OCI-M1 (cell line): ENCODE data around the gene BBOF1.

ENCODE experiments used
- DNase-seq: peaks from one replicate; lab custom pipeline; 2025; lab: John Stamatoyannopoulos, UW

The BBOF1 gene

DNA sequence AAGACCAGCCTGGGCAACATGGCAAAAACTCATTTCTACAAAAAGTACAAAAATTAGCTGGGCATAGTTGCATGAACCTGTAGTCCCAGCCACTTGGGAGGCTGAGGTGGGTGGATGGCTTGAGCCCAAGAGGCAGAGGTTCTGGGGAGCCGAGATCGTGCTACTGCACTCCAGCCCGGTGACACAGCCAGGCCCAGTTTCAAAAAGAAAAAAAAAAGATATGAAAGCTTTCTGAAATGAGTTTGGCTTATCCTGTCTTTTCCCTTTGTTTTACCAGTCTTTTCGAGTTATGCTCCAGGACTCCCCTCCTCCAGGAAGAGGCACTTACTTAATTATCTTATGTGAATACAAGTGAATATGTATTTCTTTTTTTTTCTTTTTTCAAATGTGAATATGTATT lies 3.2 kb downstream of the BBOF1 start:
- no peak for DNase-seq

DNA sequence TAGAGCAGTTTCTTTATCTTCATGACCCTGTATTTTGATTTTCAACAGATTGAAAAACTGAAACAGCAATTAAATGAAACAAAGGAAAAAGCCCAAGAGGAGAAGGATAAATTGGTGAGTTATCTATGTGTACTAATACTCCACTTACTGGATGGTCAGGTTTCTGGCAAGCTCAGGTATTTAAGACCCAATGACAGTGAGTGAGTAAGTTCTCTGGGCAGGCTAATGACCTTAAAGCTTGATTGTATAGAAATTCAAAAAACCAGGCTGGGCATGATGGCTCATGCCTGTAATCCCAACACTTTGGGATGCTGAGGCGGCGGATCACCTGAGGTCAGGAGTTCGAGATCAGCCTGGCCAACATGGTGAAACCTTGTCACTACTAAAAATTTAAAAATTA lies 10.0 kb downstream of the BBOF1 start:
- no peak for DNase-seq

DNA sequence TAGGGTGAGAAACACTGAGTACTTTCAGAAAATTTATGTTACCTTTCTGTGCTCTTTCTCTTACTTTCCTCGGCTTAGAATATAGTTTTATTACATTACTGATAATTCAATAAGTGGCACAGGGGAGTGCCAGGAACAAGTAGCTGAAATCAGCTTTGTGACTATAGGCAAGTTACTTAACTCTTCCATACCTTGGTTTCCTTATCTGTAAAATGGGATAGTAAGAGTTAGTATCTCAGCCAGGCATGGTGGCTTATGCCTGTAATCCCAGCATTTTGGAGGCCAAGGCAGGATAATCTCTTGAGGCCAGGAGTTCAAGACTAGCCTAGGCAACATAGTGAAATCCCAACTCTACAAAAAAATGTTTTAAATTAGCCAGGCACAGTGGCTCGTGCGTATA lies 15.4 kb downstream of the BBOF1 start:
- no peak for DNase-seq

DNA sequence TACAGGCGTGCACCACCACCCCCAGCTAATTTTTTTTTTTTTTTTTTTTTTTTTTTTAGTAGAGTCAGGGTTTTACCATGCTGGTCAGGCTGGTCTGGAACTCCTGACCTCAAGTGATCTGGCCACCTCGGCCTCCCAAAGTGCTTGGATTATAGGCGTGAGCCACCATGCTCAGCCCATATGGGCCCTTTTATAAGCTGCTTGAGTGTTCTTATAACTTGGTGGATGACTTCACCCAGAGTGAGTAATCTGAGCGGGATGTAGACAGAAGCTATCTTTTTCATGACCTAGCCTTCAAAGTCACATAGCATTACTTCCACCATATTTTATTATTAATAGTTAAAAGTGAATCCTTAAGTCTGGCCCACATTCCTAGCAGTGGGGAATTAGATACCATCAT lies 16.4 kb downstream of the BBOF1 start:
- no peak for DNase-seq

DNA sequence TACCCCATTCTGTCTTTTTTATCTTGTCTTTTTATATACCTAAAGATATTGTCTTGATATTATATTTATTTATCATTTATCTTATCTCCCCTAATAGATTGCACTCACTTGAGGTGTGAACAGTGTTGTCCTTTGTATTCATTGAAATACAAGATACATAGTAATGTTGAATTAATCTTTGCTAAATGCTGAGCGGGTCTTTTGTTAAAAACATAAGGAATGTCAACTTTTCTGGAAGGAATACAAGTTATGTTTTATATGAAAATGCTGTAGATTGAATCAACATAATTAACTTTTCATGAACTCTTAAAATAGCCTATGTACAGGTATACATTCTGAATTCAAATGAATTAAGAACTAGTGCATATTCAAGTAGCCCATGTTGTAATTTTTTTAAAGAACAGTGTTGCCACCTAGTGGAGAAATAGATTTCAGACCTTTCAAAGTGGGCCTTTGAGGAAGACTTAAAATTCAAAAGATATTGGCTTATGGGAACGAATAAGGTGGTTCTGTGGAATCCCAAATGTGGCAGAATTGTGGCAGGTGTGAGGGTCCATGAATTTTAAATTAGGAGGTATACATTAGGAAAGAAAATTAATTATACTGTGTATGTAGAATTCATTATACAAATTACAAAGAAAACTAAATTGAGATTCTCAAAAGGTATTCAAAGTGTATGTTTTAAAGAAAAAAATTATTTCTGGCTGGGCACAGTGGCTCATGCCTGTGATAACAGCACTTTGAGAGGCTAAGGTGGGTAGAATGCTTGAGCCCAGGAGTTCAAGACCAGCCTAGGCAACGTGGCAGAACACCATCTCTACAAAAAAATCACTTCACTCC lies 19.1 kb downstream of the BBOF1 start:
- peak; percentile 81 for DNase-seq

DNA sequence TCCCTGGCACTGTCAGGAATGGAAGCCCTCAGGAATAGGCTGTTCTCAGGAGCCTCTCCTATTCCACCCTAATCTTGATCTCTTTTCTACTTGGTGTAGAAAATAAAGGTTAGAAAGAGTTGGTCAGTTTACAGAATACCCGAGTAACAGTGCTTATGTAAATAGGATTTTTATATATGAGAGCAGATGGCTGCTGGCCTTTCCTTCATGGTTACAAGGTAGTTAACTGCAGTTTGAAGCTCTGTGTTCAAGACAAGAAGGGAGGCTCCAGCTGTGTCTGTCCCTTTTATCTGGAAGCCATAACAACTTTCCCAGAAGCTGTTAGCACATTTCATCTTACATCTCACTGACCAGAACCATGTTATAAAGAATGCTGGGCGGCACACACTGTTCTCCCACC lies 23.1 kb downstream of the BBOF1 start:
- DNase-seq, result no peak

DNA sequence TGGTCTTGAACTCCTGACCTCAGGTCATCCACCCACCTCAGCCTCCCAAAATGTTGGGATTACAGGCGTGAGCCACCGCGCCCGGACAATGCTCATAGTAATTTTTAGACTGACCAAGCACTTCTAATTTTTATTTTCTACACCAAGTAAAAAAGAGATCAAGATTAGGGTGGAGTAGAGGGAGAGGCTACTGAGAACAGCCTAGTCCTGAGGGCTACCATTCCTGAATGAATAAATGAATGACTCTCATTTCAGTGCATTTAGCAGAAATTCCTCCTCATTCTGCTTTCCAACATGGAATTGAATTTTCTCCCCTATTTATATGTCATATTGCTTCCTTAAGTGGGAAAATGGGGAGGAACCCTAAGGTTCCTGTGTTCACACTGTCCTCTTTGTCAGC lies 26.4 kb downstream of the BBOF1 start:
- DNase-seq, result no peak

DNA sequence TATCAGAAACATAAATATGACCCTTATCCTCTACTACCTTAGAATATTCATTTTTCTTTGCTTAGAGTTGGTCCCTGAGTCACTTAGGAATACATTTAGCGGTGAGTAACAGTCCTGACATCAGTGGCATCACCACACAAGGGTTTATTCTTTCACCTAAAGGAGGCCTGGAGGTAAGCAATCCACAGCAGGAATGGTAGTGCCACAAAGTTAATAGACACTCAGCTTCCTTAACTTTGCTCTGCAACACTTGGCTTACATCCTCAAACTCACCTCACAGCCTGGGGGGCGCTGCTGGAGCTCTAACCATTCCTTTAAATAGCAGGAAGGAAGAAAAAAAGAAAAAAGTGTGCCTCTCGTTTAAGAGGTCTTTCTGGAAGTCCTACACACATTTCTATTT lies 29.1 kb downstream of the BBOF1 start:
- peak; percentile 61 for DNase-seq

DNA sequence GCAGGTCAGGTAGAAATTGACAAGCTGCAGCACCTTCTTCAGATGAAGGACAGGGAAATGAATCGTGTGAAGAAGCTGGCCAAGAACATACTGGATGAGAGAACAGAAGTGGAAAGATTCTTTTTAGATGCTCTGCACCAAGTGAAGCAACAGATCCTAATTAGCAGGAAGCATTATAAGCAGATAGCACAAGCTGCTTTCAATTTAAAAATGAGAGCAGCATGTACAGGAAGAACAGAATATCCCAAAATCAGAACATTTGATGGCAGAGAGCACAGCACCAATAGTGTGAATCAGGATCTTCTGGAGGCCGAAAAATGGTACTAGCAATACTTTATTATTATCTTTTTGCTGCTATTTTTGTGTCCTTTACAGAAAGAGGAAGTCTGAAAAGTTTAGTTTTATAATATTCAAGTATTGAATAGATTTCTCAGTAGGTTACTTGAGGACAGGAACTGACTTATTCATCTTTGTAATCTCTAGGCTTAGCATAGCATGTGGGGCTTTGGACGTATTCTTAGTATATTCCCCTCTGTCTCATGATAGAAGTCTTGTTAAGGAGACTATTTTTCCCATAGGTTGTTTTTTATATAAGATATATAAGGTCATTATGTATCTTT lies 30.8 kb downstream of the BBOF1 start:
- DNase-seq, result peak; percentile 50

DNA sequence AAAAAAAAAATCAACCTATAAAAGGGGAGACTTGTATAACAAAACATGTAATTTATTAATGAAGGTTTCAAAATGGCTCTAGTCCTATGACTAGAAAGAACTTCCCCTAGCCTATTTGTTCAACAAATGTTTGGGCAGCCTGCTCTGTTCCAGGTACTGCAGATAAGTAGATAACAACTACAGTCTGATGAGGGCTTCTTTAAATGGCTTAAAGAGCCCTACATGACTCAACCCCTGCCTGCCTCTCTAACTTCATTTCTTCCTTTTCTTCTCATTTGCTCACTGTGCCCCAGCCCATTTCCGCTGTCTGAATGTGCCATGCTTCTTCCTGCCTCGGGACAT lies 43.6 kb downstream of the BBOF1 start:
- no peak for DNase-seq

DNA sequence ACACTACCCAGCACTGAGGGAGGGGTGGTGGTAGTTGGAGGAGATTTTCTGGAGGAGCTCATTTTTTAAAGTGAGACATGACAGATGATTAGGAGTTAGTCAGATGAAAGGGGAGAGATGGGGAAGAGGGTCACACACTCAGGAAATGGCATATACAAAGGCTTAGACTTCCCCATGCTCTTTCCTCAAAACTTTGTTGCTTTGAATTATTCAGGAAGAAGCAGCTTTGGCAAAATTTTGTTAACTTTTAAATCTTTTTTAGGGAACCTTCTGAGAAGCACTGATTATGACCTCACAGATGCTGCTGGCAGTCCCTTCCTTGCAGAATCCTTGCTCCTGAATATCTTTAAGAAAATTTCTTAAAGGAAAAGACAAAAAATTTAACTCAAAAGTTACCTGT lies 45.3 kb downstream of the BBOF1 start:
- DNase-seq, result no peak

DNA sequence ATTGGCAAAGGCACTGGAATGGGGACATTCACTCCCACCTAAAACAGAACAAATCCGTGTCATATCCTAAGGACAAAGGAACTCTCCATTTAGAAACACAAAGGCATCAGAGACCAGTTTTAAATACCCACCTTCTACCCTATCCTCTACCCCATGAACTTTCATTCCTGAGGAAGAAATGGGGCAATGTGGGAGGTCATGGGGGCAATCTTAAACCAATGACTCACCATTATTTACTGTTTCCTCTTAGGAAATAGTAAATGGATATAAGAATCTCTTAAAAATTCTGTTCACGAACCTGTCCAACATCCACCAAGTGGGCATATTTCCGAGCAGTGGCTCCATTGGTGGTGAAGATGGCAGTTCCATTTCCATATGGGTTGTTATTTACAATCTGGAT lies 45.7 kb downstream of the BBOF1 start:
- DNase-seq, result no peak

DNA sequence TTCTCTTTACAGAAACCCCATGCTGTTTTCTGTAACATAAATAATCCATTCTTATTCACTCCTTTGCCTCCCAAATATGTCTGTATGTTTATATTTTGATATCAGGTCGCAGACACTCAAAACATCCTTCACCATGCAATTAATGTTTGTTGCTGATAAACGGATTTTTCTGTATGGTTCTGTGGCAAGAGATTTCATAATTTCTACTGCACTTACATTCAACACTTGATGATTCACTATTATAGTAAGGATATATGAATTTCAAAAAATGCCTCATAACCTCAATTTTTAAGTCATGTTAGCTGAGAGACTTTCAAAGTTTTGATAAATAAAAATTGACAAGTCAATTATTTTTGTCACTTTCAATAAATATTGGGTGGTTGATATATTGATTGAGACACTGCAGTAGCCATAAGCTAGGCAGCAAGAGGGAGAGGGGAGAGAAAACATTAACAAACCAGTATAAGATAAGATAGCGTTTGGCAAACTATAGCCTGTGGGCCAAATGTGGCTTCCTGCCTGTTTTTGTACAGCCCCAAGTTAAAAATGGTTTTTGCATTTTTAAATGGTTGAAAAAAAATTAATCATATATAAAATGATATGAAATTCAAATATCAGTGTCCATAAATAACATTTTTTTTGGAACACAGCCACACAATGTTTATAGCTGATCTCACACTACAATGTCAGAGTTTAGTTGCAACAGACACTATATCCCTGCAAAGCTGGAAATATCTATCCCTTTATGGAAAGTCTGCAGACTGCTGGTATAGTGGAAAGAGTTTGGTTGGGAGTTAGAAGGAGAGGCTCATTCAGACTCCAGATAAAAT lies 46.8 kb downstream of the BBOF1 start:
- DNase-seq, result peak; percentile 61

DNA sequence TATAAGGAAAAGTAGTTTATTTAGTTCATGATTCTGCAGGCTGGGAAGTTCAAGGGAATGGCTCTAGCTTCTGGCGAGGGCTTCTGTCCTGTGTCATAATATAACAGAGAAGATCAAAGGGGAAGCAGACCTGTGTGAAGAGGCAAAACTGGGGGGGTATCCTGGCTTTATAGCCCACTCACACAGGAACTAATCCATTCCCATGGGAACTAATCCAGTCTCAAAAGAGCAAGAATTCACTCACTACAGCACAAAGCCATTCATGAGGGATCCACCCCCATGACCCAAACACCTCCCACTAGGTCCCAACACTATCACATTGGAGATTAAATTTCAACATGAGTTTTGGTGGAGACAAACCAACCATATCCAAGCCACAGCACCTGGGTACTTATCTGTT lies 58.3 kb downstream of the BBOF1 start:
- no peak for DNase-seq

DNA sequence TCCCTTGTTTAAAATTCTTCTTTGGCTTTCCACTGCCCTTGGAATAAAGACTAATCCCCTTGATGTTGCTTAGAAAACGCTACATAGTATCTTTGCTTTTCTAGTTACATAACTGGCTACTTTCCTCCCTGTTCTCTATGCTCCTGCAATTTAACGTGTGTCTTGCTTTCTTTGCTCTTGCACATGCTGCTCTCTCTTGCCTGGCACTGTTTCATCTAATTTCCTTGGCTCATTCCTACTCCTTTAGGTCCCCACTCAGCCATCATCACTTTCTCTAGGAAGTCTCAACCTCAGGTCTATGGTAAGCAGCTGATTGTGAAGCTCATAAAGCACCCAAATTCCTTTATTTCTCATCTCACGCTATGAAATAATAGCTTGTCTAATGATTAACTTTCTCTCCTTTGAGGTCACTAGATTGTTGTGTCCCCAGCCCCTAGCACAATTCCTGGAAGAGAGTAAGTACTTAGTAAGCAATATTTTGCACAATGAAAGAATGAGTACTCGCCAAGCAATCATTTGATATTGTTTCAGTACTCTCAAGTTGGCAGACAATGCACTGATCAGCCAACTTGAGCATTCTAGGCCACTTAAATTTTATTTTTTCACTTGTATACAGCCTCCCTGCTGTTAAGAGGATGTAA lies 61.8 kb downstream of the BBOF1 start:
- DNase-seq, result no peak

DNA sequence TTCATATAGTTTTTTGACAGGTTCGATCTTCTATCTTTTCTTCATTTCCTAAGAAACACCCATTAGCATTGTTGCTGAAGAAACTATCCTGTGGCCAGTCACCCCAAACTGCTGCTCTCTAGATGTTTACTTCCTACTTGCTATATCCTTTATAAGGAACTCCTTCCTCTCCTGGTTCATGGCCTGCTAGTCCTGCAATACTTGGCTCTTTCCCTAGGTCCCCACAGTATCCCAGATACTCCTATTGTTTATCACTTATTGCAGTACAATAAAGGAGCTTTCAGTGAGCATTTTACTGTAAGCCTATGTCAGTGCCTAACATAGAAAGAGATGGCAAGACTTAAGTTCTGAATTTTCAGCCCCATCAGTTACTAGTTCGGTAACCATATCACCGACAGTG lies 62.3 kb downstream of the BBOF1 start:
- no peak for DNase-seq

DNA sequence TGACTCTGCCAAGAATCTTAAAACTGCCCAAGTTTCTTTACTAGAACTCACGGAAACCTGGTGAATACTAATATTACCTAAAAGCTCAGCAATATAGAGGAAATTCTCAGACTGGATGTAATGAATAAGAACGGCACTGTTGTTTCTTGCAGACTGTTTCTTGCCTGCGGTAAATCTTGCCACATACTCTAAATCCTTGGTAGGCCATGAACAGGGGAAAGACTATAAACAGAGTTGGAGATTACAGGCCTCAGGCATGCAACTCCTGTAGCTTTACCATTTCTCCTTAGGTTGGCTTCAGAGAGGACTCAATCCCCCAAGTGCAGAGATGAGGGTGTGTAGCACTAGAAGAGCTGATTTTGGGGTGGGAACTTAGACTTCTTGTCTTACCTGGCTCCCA lies 64.0 kb downstream of the BBOF1 start:
- no peak for DNase-seq

DNA sequence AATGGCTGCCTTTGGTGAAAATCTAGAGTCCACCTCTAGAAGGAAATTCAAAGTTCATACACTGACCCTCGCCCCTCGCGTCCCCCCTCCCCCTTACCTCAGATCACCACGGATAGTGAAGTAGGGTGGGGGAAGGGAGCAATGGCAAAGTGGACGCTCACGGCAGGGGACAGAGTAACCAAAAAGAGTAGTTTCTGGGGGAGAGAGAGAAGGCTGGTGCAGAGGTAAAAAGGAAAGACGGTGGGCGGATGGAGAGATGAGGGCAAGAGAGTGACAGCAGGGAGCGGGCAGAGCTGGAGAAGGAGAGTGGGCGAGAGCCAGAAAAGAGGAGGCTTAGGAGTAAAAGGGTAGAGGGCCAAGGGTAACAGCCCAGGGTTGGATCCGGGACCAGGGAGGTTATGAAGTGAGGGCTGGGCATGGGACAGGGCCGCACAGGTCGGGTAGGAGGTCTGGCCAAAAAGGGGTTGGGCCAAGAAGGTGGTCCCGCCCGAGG lies 64.7 kb downstream of the BBOF1 start:
- no peak for DNase-seq

DNA sequence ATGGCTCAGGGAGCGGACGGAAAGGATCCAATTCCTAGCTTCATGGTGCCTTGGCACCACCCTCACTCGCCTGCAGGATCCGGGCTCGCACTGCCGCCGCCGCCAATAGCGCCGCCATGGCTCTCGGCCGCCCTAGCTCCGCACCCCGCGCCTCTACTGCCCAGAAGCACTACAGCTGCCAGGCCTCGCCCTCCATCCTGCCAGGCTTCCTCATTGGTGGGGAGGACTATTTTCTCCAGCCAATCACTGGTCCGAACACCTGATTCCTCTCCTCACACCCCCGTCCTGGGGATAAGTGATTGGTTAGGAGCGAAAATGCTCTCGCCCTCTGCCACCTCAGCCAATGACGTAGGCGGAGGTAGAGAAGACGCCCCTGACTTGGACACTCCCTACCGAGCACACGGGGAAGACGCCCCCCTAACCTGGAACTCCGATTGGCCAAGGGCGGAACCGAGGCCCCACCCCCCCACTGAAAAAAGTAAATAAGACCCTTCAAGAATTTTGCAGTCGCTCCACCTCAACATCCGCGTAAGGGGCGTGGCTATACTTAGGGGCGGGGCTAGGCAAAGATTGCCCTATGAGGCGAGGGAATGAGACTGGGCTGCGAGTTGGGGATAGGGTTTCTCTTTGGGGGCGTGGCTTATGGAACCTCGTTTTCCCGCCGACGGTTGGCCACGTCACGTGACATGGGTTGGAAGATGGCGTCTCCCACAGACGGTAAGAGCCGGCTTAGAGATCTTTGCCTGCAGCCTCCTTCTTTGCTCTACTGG lies 65.3 kb downstream of the BBOF1 start, which contains the start of the genes ALDH6A1 and LIN52:
Gene ALDH6A1 (minus strand): TSS at position 177 of the 770 bp plus-strand sequence. CDS start 59 bp downstream, at position 118.
Gene LIN52 (plus strand): TSS at position 680 of the 770 bp plus-strand sequence. CDS start 19 bp downstream, at position 699.
- peak; percentile 100 for DNase-seq

DNA sequence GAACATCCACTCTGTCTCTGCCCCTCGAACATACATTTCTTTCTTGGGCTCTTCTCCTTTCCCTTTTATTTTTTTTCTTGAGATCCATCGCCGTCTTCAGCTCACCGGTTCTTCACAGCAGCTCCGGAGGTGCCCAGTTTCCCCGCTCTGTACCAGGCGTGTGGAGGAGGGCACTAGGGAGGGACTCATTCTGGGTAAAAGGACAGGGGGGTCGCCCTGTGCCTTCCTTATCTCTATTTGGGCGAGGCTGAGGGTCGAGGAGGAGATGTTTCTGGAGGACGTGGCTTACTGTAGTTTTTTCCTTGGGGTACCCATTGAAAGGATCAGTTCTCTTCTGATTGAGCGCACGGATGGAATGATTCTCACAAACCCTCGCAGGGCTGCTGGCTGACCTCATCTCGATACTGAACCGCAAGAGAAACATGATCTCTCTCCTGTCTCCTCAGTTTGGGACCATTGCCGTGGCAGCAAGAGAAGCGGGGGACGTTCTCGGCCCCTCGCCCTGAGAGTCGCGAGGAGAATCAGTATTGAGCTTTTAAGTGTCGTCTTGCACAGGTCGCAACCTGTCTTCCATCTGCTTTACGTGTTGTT lies 66.0 kb downstream of the BBOF1 start:
- DNase-seq, result peak; percentile 53

DNA sequence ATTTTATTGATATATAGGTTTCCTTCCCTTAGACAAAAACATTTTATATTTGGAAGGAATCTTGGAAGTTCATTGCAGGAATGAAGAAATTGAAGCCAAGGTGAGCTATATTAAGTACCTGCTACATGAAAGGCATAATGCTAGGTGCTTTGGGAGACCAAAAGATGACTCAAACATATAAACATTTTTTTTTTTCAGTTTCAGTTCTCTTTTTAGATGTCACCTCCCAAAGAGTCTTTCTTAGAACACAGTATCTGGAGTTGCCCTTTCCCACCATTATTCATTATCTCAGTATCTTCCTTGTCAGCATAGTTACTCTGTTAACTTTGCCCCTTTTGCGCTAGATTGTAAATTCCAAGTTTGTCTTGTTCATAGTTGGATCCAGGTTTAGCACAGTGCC lies 66.7 kb downstream of the BBOF1 start:
- DNase-seq, result peak; percentile 14
